T47D (cell line): ENCODE data around the gene SMARCAL1.
"Not testable (repeated sequence)": the region's sequence is repeated elsewhere in the genome, so short reads cannot be mapped to it uniquely, and the experiment has no call there.

Source experiments
- DNase-seq, 2 experiments: peaks; one replicate each; pipeline versions ENCODE4 v3.0.0 to v3.0.0-alpha.2; 2011 to 2012; ENCODE audit warnings: low read depth in 1 of 2, low spot score in 1 of 2
- JUND ChIP-seq: IDR thresholded peaks from 2 replicates; pipeline ENCODE4 v1.6.1; 2012; ENCODE audit warnings: low read depth
- in situ Hi-C: cut with HindIII; loops from 2 replicates; pipeline ENCODE4 v1.10.0; 2016; ENCODE audit warnings: low sequenced_read_pairs, low pct_unique_long_range_greater_than_20kb

The SMARCAL1 gene

GRCh38 chr2:216508229-216508628, 95.9 kb downstream of the SMARCAL1 start:
- TF ChIP-seq JUND: no peak
- no peak for DNase-seq
- in situ Hi-C loops: no loop called here

- in situ Hi-C loops: no loop called here
- no peak for TF ChIP-seq JUND
- DNase-seq: peak in 1 of 2 experiments; percentile 62
Measured at GRCh38 chr2:216516730-216517350, 104.6 kb downstream of the SMARCAL1 start.

- in situ Hi-C loops: no loop called here
- TF ChIP-seq JUND: no peak
- no peak for DNase-seq
Measured at GRCh38 chr2:216517447-216518225, 105.4 kb downstream of the SMARCAL1 start.

- in situ Hi-C loops, DNase-seq: not testable (repeated sequence)
Measured at GRCh38 chr2:216518566-216519119, 106.4 kb downstream of the SMARCAL1 start.

GRCh38 chr2:216519154-216519762, 107.0 kb downstream of the SMARCAL1 start:
- DNase-seq: peak in 1 of 2 experiments; percentile 84
- in situ Hi-C loops: no loop called here
- TF ChIP-seq JUND: no peak

GRCh38 chr2:216520112-216520511, 107.8 kb downstream of the SMARCAL1 start:
- in situ Hi-C loops: no loop called here
- no peak for DNase-seq

GRCh38 chr2:216522892-216523502, 110.7 kb downstream of the SMARCAL1 start:
- TF ChIP-seq JUND: no peak
- in situ Hi-C loops: no loop called here
- DNase-seq: no peak

More at GRCh38 chr2:216520112-216520511, 107.8 kb downstream of the SMARCAL1 start:
- no peak for TF ChIP-seq JUND

- in situ Hi-C loops: no loop called here
- no peak for TF ChIP-seq JUND
- no peak for DNase-seq
Measured at GRCh38 chr2:216525972-216526371, 113.7 kb downstream of the SMARCAL1 start.

- DNase-seq: no peak
- no peak for TF ChIP-seq JUND
- in situ Hi-C loops: no loop called here
Measured at GRCh38 chr2:216526939-216527338, 114.7 kb downstream of the SMARCAL1 start.

- in situ Hi-C loops: no loop called here
- TF ChIP-seq JUND: no peak
- DNase-seq: no peak
Measured at GRCh38 chr2:216527600-216527999, 115.3 kb downstream of the SMARCAL1 start.

- in situ Hi-C loops: no loop called here
- DNase-seq: no peak
- no peak for TF ChIP-seq JUND
Measured at GRCh38 chr2:216532562-216532961, 120.3 kb downstream of the SMARCAL1 start.
